Measurements from ENCODE around the gene CHTF18. TPM values are rescaled to one million over a fixed set of nuclear protein-coding genes. Genes with fewer than 3 reads are reported as not detected.

The CHTF18 gene
- total and polyA plus RNA-seq, 2 experiments from 2014 or later, result 9.7 to 18.1 TPM

- Histone ChIP-seq H4K20me1 (ENCODE audit: insufficient read depth, poor library complexity, severe bottlenecking) (no peaks in the 10 kb centered on the region), H3K9me3 (ENCODE audit: low read depth) (no peaks in the 10 kb centered on the region), H3K27ac (no peak overlapping the region), H3K79me2 (no peaks in the 10 kb centered on the region), H3K4me3 (no peak overlapping the region), H3K36me3 (replicated peaks; ENCODE audit: insufficient read depth, low read depth) (no peaks in the 10 kb centered on the region), H3K4me1 (ENCODE audit: insufficient read depth) (no peaks in the 10 kb centered on the region), H2AFZ (no peak overlapping the region), H3K9me2 (replicated peaks; ENCODE audit: insufficient read depth) (no peaks in the 10 kb centered on the region), H3K27me3 (no peaks in the 10 kb centered on the region), H3K4me2 (no peak overlapping the region)
- 88% methylated on average over 21 of the region's 21 CpGs for WGBS (ENCODE audit: low lambda C conversion rate, missing lambda C conversion rate)
- no peak for DNase-seq (ENCODE audit: low spot score)
- TF ChIP-seq CTCF (IDR thresholded peaks at IDR 0.05; ENCODE audit: poor library complexity) (no peak), EZH2phosphoT487 (IDR thresholded peaks at IDR 0.05; ENCODE audit: low read depth, severe bottlenecking, unreplicated experiment) (no peak)
These were observed 20.0 kb upstream of the CHTF18 start for GRCh38 chr16:768428-768827.

DNA sequence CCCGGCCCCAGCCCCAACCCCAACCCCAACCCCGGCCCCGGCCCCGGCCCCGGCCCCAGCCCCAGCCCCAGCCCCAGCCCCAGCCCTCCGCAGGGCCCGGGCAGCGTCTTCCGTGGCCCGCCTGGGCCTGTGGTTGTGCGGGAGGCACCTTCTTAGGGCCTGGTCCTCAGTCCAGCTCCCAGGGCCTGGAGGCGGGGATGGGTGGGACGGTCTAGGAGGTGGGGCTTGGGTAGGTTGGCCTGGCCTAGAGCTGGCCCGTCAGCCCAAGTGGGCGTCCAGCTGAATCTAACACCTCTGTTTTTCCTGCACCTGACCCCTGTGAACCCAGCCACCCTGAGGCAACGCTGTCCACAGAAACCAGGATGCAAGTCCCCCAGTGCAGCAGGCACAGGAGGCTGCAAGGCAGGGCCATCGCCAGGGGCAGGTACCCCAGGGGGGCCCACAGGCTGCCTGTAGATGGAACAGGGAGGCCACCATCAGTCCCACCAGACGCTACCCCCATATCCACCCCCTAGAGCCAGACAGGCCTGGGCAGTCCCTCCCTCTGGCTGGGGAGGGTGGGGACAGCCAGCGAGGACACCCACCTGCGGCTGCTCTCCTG is 19.1 kb upstream of the CHTF18 start:
- Histone ChIP-seq H3K27me3 (no peaks in the 10 kb centered on the region), H2AFZ (no peak overlapping the region), H3K79me2 (no peaks in the 10 kb centered on the region), H3K36me3 (replicated peaks; ENCODE audit: insufficient read depth, low read depth) (no peaks in the 10 kb centered on the region), H3K27ac (no peak overlapping the region), H4K20me1 (ENCODE audit: insufficient read depth, poor library complexity, severe bottlenecking) (no peaks in the 10 kb centered on the region), H3K9me2 (replicated peaks; ENCODE audit: insufficient read depth) (no peaks in the 10 kb centered on the region), H3K4me1 (ENCODE audit: insufficient read depth) (no peaks in the 10 kb centered on the region), H3K9me3 (ENCODE audit: low read depth) (no peaks in the 10 kb centered on the region), H3K4me2 (no peak overlapping the region), H3K4me3 (no peak overlapping the region)
- 93% methylated on average over 5 of the region's 20 CpGs for WGBS (ENCODE audit: low lambda C conversion rate, missing lambda C conversion rate)
- TF ChIP-seq EZH2 (IDR thresholded peaks at IDR 0.05; ENCODE audit: borderline replicate concordance), result no peak
- DNase-seq (ENCODE audit: low spot score), result no peak

DNA sequence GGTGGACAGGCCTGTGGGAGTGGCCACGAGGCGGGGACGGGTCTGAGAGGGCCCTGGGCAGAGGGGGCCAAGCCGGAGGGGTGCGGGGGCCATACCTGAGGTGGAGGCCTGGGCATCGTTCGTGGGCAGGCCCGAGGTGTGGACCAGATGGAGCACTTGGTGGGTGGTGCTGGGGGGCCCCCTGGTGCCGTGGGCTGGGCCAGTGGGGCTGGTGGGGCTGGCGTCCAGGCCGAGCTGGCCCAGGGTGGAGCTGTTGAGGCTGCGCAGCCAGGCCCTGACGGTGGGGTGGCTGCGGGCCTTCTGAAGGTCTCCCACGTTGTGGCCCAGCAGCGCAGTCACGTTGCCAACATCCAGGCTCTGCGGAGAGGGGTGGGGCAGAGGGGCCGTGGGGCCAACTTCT is 18.5 kb upstream of the CHTF18 start:
- Histone ChIP-seq H3K4me2 (no peak overlapping the region), H3K9me2 (replicated peaks; ENCODE audit: insufficient read depth) (no peaks in the 10 kb centered on the region), H3K4me3 (no peak overlapping the region), H3K4me1 (ENCODE audit: insufficient read depth) (no peaks in the 10 kb centered on the region), H2AFZ (no peak overlapping the region), H3K27ac (no peak overlapping the region), H3K9me3 (ENCODE audit: low read depth) (no peaks in the 10 kb centered on the region), H3K36me3 (replicated peaks; ENCODE audit: insufficient read depth, low read depth) (no peaks in the 10 kb centered on the region), H4K20me1 (ENCODE audit: insufficient read depth, poor library complexity, severe bottlenecking) (no peaks in the 10 kb centered on the region), H3K79me2 (no peaks in the 10 kb centered on the region), H3K27me3 (no peaks in the 10 kb centered on the region)
- DNase-seq (ENCODE audit: low spot score), result no peak
- WGBS (ENCODE audit: low lambda C conversion rate, missing lambda C conversion rate), result 83% methylated on average over 13 of the region's 19 CpGs
- TF ChIP-seq CTCF (IDR thresholded peaks at IDR 0.05; ENCODE audit: poor library complexity), result no peak
- no peak for TF ChIP-seq EZH2phosphoT487 (IDR thresholded peaks at IDR 0.05; ENCODE audit: low read depth, severe bottlenecking, unreplicated experiment)
- TF ChIP-seq EZH2 (IDR thresholded peaks at IDR 0.05; ENCODE audit: borderline replicate concordance), result no peak

GRCh38 chr16:770411-770810 is 18.0 kb upstream of the CHTF18 start:
- H3K36me3 ChIP-seq (replicated peaks; ENCODE audit: insufficient read depth, low read depth), result no peaks in the 10 kb centered on the region
- no peaks in the 10 kb centered on the region for H3K9me2 ChIP-seq (replicated peaks; ENCODE audit: insufficient read depth)
- no peak overlapping the region for H3K27ac ChIP-seq
- H3K4me3 ChIP-seq, result no peak overlapping the region
- no peaks in the 10 kb centered on the region for H3K9me3 ChIP-seq (ENCODE audit: low read depth)
- TF ChIP-seq EZH2 (IDR thresholded peaks at IDR 0.05; ENCODE audit: borderline replicate concordance) (no peak), EZH2phosphoT487 (IDR thresholded peaks at IDR 0.05; ENCODE audit: low read depth, severe bottlenecking, unreplicated experiment) (no peak), CTCF (IDR thresholded peaks at IDR 0.05; ENCODE audit: poor library complexity) (no peak)
- H2AFZ ChIP-seq, result no peak overlapping the region
- 100% methylated on average over 1 of the region's 13 CpGs for WGBS (ENCODE audit: low lambda C conversion rate, missing lambda C conversion rate)
- no peaks in the 10 kb centered on the region for H3K79me2 ChIP-seq
- no peaks in the 10 kb centered on the region for H4K20me1 ChIP-seq (ENCODE audit: insufficient read depth, poor library complexity, severe bottlenecking)
- no peak for DNase-seq (ENCODE audit: low spot score)
- H3K4me1 ChIP-seq (ENCODE audit: insufficient read depth), result no peaks in the 10 kb centered on the region
- H3K27me3 ChIP-seq, result no peaks in the 10 kb centered on the region
- no peak overlapping the region for H3K4me2 ChIP-seq
